GOT3 (cell line): ENCODE data around the gene CDKN2A.

Experiments
- DNase-seq: peaks from one replicate; lab custom pipeline; 2025; ENCODE audit warnings: mixed read lengths; lab: John Stamatoyannopoulos, UW

Gene CDKN2A

GRCh38 chr9:21993893-21994555 is at the start of gene CDKN2A:
CDKN2A (minus strand) TSS chr9:21994392.
- DNase-seq, result no peak

- no peak for DNase-seq
These were observed 49.7 kb upstream of the CDKN2A start for GRCh38 chr9:22043928-22044327.

- DNase-seq, result no peak
These were observed 47.6 kb upstream of the CDKN2A start for GRCh38 chr9:22041775-22042174.

GRCh38 chr9:22041344-22041743 is 47.2 kb upstream of the CDKN2A start:
- no peak for DNase-seq

GRCh38 chr9:22040760-22041159 is 46.6 kb upstream of the CDKN2A start:
- DNase-seq, result no peak

- no peak for DNase-seq
These were observed 45.1 kb upstream of the CDKN2A start for GRCh38 chr9:22039258-22039657.

GRCh38 chr9:22037954-22038690 is 43.9 kb upstream of the CDKN2A start:
- DNase-seq, result no peak

GRCh38 chr9:22036866-22037626 is 42.9 kb upstream of the CDKN2A start:
- DNase-seq, result no peak

GRCh38 chr9:22035591-22036011 is 41.4 kb upstream of the CDKN2A start:
- DNase-seq, result no peak

- DNase-seq, result no peak
These were observed 38.9 kb upstream of the CDKN2A start for GRCh38 chr9:22033012-22033630.

GRCh38 chr9:22031655-22032411 is 37.6 kb upstream of the CDKN2A start:
- no peak for DNase-seq

GRCh38 chr9:22030101-22030598 is 36.0 kb upstream of the CDKN2A start:
- DNase-seq, result no peak

GRCh38 chr9:22029231-22029630 is 35.0 kb upstream of the CDKN2A start:
- DNase-seq, result no peak

- no peak for DNase-seq
These were observed 34.2 kb upstream of the CDKN2A start for GRCh38 chr9:22028394-22028793.

- DNase-seq, result no peak
These were observed 32.5 kb upstream of the CDKN2A start for GRCh38 chr9:22026696-22027095.

- DNase-seq, result no peak
These were observed 28.2 kb upstream of the CDKN2A start for GRCh38 chr9:22022396-22022795.

- DNase-seq, result no peak
These were observed 16.9 kb upstream of the CDKN2A start for GRCh38 chr9:22010866-22011625.

- no peak for DNase-seq
These were observed 15.3 kb upstream of the CDKN2A start for GRCh38 chr9:22009506-22009867.

GRCh38 chr9:22008717-22009505 is 14.7 kb upstream of the CDKN2A start, which contains the start of gene CDKN2B:
CDKN2B (minus strand) TSS chr9:22009305; CDS start chr9:22008953, 352 bp downstream.
- DNase-seq, result peak; percentile 74

GRCh38 chr9:22008384-22008716 is 14.2 kb upstream of the CDKN2A start:
- DNase-seq, result no peak
